Measurements from ENCODE around the gene NCOR1.

DNA sequence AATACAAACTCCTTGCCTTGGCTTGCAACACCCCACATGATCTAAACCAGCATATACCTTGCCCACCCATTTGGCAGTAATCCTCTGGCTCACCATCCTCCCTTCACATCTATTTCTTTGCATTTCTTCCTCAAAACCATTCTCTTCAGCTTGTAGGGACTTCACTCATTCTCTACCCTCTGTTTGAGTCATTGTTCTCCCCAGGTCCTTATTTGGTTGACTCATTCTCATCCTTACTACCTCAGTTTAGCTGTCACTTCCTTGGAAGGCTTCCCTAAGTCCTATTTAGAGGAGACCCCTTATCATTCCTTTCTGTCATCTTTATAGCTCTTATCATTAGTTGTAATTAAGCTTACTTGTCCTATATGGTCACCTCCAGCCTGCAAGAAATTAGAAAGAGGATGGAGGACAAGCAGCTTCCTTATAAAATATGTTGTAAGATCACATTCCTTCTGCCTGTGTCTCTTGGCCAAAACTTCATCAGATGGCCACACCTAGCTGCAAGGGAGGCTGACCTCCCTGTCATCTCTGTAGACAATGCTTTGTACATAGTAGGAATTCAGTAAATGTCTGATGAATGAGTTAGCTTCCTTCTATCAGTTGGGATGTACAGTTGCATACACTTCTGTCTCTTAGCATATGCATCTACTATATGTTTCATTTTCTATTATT, 214.0 kb downstream of the NCOR1 start:
- TF ChIP-seq BHLHE40 (IDR thresholded peaks at IDR 0.05; ENCODE audit: borderline replicate concordance) (no peak), FOXK2 (IDR thresholded peaks at IDR 0.05) (no peak), TARDBP (IDR thresholded peaks at IDR 0.05) (no peak), SP1 (IDR thresholded peaks at IDR 0.05) (no peak), ZNF384 (IDR thresholded peaks at IDR 0.05) (no peak), FOXM1 (IDR thresholded peaks at IDR 0.05; ENCODE audit: borderline replicate concordance) (no peak), HDGF (IDR thresholded peaks at IDR 0.05; ENCODE audit: borderline replicate concordance) (no peak), ELF4 (IDR thresholded peaks at IDR 0.05) (no peak), LEF1 (IDR thresholded peaks at IDR 0.05; ENCODE audit: borderline replicate concordance) (no peak)
- TF ChIP-seq, protein P1, sequence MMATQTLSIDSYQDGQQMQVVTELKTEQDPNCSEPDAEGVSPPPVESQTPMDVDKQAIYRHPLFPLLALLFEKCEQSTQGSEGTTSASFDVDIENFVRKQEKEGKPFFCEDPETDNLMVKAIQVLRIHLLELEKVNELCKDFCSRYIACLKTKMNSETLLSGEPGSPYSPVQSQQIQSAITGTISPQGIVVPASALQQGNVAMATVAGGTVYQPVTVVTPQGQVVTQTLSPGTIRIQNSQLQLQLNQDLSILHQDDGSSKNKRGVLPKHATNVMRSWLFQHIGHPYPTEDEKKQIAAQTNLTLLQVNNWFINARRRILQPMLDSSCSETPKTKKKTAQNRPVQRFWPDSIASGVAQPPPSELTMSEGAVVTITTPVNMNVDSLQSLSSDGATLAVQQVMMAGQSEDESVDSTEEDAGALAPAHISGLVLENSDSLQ (IDR thresholded peaks at IDR 0.05): no peak
